ENCODE data around the gene GPD1. TPM values are rescaled to one million over a fixed set of nuclear protein-coding genes. Genes with fewer than 3 reads are reported as not detected.
"Not testable (repeated sequence)": the region's sequence is repeated elsewhere in the genome, so short reads cannot be mapped to it uniquely, and the experiment has no call there.

Gene GPD1
- total RNA-seq, 4 donors from 2014 or later: 5.1 to 10.6 (median 7.1) TPM

DNA sequence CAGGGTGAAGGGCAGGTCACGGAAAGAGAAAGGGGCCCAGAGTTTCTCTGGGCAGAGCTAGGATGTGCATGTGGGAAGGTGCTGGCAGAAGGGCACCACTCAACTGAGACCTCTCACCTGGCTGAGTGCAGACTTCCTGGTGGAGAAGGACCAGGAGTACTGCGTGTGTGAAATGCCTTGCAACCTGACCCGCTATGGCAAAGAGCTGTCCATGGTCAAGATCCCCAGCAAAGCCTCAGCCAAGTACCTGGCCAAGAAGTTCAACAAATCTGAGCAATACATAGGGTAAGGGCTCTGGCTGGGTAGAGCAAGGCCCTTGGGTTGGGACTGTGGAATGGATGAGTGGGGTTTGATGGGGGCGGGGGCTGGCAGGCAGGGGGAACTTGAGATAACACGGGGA lies 24.0 kb upstream of the GPD1 start:
- Histone ChIP-seq H3K27ac (no peak overlapping the region), H3K9me3 (no peaks in the 10 kb centered on the region), H3K27me3 (no peaks in the 10 kb centered on the region), H3K4me3 (replicated peaks in 1 of 3) (no peak overlapping the region), H3K4me1 (peaks cover 0 to 12% of the 10 kb centered on the region in 2 donors), H3K36me3 (no peaks in the 10 kb centered on the region)
- TF ChIP-seq POLR2A (IDR thresholded peaks at IDR 0.05): no peak
- TF ChIP-seq, protein P1, sequence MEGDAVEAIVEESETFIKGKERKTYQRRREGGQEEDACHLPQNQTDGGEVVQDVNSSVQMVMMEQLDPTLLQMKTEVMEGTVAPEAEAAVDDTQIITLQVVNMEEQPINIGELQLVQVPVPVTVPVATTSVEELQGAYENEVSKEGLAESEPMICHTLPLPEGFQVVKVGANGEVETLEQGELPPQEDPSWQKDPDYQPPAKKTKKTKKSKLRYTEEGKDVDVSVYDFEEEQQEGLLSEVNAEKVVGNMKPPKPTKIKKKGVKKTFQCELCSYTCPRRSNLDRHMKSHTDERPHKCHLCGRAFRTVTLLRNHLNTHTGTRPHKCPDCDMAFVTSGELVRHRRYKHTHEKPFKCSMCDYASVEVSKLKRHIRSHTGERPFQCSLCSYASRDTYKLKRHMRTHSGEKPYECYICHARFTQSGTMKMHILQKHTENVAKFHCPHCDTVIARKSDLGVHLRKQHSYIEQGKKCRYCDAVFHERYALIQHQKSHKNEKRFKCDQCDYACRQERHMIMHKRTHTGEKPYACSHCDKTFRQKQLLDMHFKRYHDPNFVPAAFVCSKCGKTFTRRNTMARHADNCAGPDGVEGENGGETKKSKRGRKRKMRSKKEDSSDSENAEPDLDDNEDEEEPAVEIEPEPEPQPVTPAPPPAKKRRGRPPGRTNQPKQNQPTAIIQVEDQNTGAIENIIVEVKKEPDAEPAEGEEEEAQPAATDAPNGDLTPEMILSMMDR (IDR thresholded peaks at IDR 0.05): no peak
- no peak for DNase-seq
- intact Hi-C loops (cut with DNase I): loop anchor here (5.0 to 10.0 kb wide), 2 partner anchors 98 to 235 kb away; no protein-coding TSS in a partner anchor
- WGBS, 2 donors: 80 to 85% methylated on average over 5 of the region's 5 CpGs

DNA sequence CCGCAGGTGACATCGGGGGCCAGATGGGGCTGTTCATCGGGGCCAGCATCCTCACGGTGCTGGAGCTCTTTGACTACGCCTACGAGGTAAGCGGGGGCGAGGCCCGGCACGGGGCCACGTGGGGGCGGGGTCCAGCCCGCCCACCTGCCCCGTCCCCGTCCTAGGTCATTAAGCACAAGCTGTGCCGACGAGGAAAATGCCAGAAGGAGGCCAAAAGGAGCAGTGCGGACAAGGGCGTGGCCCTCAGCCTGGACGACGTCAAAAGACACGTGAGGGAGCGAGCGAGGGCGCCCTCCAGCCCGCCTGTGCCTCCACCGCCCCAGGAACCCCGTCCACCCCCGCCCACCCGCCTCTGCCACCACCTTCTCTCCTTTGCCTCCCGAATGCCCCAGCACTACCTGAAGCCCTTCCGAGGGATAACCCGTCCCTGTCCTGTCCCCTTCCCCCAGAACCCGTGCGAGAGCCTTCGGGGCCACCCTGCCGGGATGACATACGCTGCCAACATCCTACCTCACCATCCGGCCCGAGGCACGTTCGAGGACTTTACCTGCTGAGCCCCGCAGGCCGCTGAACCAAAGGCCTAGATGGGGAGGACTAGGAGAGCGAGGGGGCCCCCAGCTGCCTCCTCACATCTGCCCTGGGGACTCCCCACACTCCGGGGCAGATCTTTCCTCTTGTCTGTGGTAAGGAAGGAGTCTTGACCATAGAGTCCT lies 22.6 kb upstream of the GPD1 start:
- Histone ChIP-seq H3K4me3 (replicated peaks in 1 of 3) (no peak overlapping the region), H3K4me1 (peaks cover 7 to 16% of the 10 kb centered on the region in 2 donors), H3K9me3 (no peaks in the 10 kb centered on the region), H3K27me3 (no peaks in the 10 kb centered on the region), H3K36me3 (no peaks in the 10 kb centered on the region), H3K27ac (no peak overlapping the region)
- no peak for TF ChIP-seq POLR2A (IDR thresholded peaks at IDR 0.05)
- TF ChIP-seq, protein P1 (IDR thresholded peaks at IDR 0.05): no peak
- intact Hi-C loops (cut with DNase I): no loop called here
- DNase-seq: no peak
- 45 to 55% methylated on average over 33 of the region's 46 CpGs for WGBS, 2 donors

DNA sequence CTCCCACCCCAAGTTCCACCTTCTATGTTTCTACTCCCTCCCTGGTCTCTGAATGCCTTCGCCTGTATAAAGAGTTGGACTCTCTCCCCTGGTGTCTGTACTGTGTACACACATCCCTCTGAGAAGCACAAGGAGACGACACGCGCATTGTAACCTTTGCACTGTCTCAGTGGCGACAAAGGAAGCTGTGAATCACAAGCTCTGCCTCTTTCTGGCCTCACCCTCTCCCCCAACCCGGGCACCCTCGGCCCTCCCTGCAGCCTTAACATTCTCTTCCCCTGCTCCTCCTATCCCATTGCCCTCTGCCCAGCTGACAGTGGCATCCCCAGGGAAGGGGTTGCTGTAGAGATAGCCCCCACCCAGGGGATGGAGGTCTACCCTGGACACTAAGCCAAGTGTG lies 21.2 kb upstream of the GPD1 start:
- no peak for DNase-seq
- Histone ChIP-seq H3K9me3 (no peaks in the 10 kb centered on the region), H3K4me1 (peaks cover 7 to 16% of the 10 kb centered on the region in 2 donors), H3K36me3 (peaks cover 5 to 10% of the 10 kb centered on the region in 2 donors), H3K4me3 (replicated peaks in 1 of 3) (no peak overlapping the region), H3K27me3 (no peaks in the 10 kb centered on the region), H3K27ac (no peak overlapping the region)
- 82% methylated on average over 7 of the region's 7 CpGs for WGBS, 2 donors
- TF ChIP-seq, protein P1 (IDR thresholded peaks at IDR 0.05): no peak
- TF ChIP-seq POLR2A (IDR thresholded peaks at IDR 0.05): no peak
- intact Hi-C loops (cut with DNase I): no loop called here

DNA sequence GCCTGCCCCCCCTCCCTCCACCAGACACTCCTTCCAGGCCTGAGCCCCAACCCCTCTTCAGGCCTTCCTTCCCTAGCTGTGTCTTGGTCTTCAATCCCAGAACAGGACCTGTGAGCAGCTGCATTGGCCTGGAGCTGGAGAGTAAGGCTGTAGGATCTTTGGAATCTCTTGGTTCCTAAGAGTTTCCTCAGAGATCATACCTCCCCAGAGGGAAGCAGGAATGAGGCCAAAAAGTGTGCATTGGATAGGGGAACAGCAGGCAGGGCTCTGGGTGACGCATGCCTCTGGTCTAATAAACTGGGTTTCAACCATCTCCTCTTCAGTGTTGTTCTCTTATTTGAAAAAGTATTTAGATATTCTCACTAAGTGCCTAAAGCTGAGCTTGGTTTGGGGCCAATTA lies 20.5 kb upstream of the GPD1 start:
- WGBS, 2 donors: 67 to 83% methylated on average over 1 of the region's 1 CpG

DNA sequence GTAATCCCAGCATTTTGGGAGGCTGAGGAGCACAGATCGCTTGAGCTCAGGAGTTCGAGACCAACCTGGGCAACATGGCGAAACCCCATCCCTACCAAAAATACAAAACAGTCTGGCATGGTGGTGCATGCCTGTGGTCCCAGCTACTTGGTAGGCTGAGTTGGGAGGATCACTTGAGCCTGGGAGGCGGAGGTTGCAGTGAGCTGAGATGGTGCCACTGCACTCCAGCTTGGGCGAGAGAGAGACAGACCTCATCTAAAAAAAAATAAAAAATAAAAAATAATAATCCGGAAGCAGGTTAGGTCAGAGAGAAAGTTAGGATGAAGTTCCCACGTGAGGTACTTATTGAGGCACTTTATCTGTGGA lies 19.4 kb upstream of the GPD1 start:
- H3K27me3 ChIP-seq; intact Hi-C loops (cut with DNase I); H3K9me3 ChIP-seq: not testable (repeated sequence)
- Histone ChIP-seq H3K4me3 (replicated peaks in 1 of 3) (peak overlapping the region; percentile 27 to 94 (median 89)), H3K27ac (peak overlapping the region; percentile 87 to 98 (median 96)), H3K4me1 (peaks cover 7 to 16% of the 10 kb centered on the region in 2 donors), H3K36me3 (peaks cover 9 to 13% of the 10 kb centered on the region in 2 donors)
- 39 to 46% methylated on average over 7 of the region's 7 CpGs for WGBS, 2 donors
- peak in 1 of 2 donors; percentile 16 for DNase-seq

More for the DNA sequence above, 20.5 kb upstream of the GPD1 start:
- Histone ChIP-seq H3K4me3 (replicated peaks in 1 of 3) (no peak overlapping the region), H3K27ac (peak overlapping the region in 1 of 3 donors; percentile 10), H3K9me3 (no peaks in the 10 kb centered on the region), H3K4me1 (peaks cover 7 to 16% of the 10 kb centered on the region in 2 donors), H3K27me3 (no peaks in the 10 kb centered on the region), H3K36me3 (peaks cover 5 to 13% of the 10 kb centered on the region in 2 donors)
- no peak for DNase-seq
- TF ChIP-seq POLR2A (IDR thresholded peaks at IDR 0.05): no peak
- TF ChIP-seq, protein P1 (IDR thresholded peaks at IDR 0.05): no peak
- intact Hi-C loops (cut with DNase I): no loop called here
